ENCODE measurements around the gene SASH1. TPM values are rescaled to one million over a fixed set of nuclear protein-coding genes. Genes with fewer than 3 reads are reported as not detected.

Gene SASH1
- total RNA-seq, 1 donor from 2014 or later = 28.7 TPM

GRCh38 chr6:148497257-148497656, 154.6 kb downstream of the SASH1 start:
- DNase-seq (ENCODE audit: low spot score in 2 of 2, unreplicated experiment in 2 of 2) = no peak
- no peak overlapping the region for H3K4me3 Mint-ChIP-seq
- peaks cover 31% of the 10 kb centered on the region for H3K4me1 Mint-ChIP-seq
- no peak for TF ChIP-seq CTCF (IDR thresholded peaks at IDR 0.05; ENCODE audit: unreplicated experiment)
- H3K27ac Mint-ChIP-seq = peak overlapping the region; percentile 87
- no peaks in the 10 kb centered on the region for H3K27me3 Mint-ChIP-seq (ENCODE audit: low read depth)
- H3K9me3 Mint-ChIP-seq = peaks cover 6% of the 10 kb centered on the region
- H3K36me3 Mint-ChIP-seq = peaks cover 9% of the 10 kb centered on the region

GRCh38 chr6:148497717-148498116, 155.1 kb downstream of the SASH1 start:
- peaks cover 6% of the 10 kb centered on the region for H3K9me3 Mint-ChIP-seq

GRCh38 chr6:148500402-148500801, 157.8 kb downstream of the SASH1 start:
- TF ChIP-seq CTCF (IDR thresholded peaks at IDR 0.05; ENCODE audit: unreplicated experiment) = no peak
- H3K36me3 Mint-ChIP-seq = peaks cover 7% of the 10 kb centered on the region
- H3K4me1 Mint-ChIP-seq = peaks cover 29% of the 10 kb centered on the region

More at GRCh38 chr6:148497717-148498116, 155.1 kb downstream of the SASH1 start:
- Mint-ChIP-seq H3K4me1 (peaks cover 33% of the 10 kb centered on the region), H3K27me3 (ENCODE audit: low read depth) (no peaks in the 10 kb centered on the region), H3K27ac (no peak overlapping the region), H3K36me3 (peaks cover 9% of the 10 kb centered on the region), H3K4me3 (no peak overlapping the region)
- no peak for TF ChIP-seq CTCF (IDR thresholded peaks at IDR 0.05; ENCODE audit: unreplicated experiment)
- DNase-seq (ENCODE audit: low spot score in 2 of 2, unreplicated experiment in 2 of 2) = no peak

GRCh38 chr6:148501178-148501590, 158.5 kb downstream of the SASH1 start:
- TF ChIP-seq CTCF (IDR thresholded peaks at IDR 0.05; ENCODE audit: unreplicated experiment) = no peak
- no peak overlapping the region for H3K27ac Mint-ChIP-seq
- peaks cover 28% of the 10 kb centered on the region for H3K4me1 Mint-ChIP-seq
- peaks cover 6% of the 10 kb centered on the region for H3K9me3 Mint-ChIP-seq
- no peaks in the 10 kb centered on the region for H3K27me3 Mint-ChIP-seq (ENCODE audit: low read depth)
- H3K36me3 Mint-ChIP-seq = peaks cover 7% of the 10 kb centered on the region
- no peak for DNase-seq (ENCODE audit: low spot score in 2 of 2, unreplicated experiment in 2 of 2)
- H3K4me3 Mint-ChIP-seq = no peak overlapping the region

More at GRCh38 chr6:148500402-148500801, 157.8 kb downstream of the SASH1 start:
- peaks cover 6% of the 10 kb centered on the region for H3K9me3 Mint-ChIP-seq
- DNase-seq (ENCODE audit: low spot score in 2 of 2, unreplicated experiment in 2 of 2) = no peak
- H3K27me3 Mint-ChIP-seq (ENCODE audit: low read depth) = no peaks in the 10 kb centered on the region
- peak overlapping the region; percentile 21 for H3K27ac Mint-ChIP-seq
- H3K4me3 Mint-ChIP-seq = no peak overlapping the region

GRCh38 chr6:148502083-148502772, 159.6 kb downstream of the SASH1 start:
- Mint-ChIP-seq H3K27me3 (ENCODE audit: low read depth) (no peaks in the 10 kb centered on the region), H3K9me3 (peaks cover 6% of the 10 kb centered on the region), H3K27ac (peak overlapping the region; percentile 75), H3K36me3 (peaks cover 7% of the 10 kb centered on the region), H3K4me3 (no peak overlapping the region), H3K4me1 (peaks cover 27% of the 10 kb centered on the region)
- DNase-seq (ENCODE audit: low spot score in 2 of 2, unreplicated experiment in 2 of 2) = no peak
- no peak for TF ChIP-seq CTCF (IDR thresholded peaks at IDR 0.05; ENCODE audit: unreplicated experiment)
